IMR-90 (cell line): ENCODE data around the gene CTDP1.

Source experiments
- CEBPB ChIP-seq: IDR thresholded peaks from 2 replicates; pipeline ENCODE4 v1.6.1; 2012; ENCODE audit warnings: low read depth, low read length, improper control_type of control experiment
- CTCF ChIP-seq: conservative IDR thresholded peaks from 2 replicates; pipeline ENCODE4 v1.5.1; 2012; ENCODE audit warnings: mild to moderate bottlenecking, low read depth, low read length, improper control_type of control experiment
- FOS ChIP-seq: fragments of 150-350 bp; IDR thresholded peaks from 2 replicates; pipeline ENCODE4 v1.6.1; 2016; ENCODE audit warnings: low read depth, low read length
- MAFK ChIP-seq: IDR thresholded peaks from 2 replicates; pipeline ENCODE4 v1.6.1; 2012; ENCODE audit warnings: low read depth, low read length, improper control_type of control experiment
- MAZ ChIP-seq: IDR thresholded peaks from 2 replicates; pipeline ENCODE4 v1.6.1; 2012; ENCODE audit warnings: low read depth, mild to moderate bottlenecking, low read length, improper control_type of control experiment, moderate library complexity, borderline replicate concordance
- MXI1 ChIP-seq: IDR thresholded peaks from 2 replicates; pipeline ENCODE4 v1.6.1; 2012; ENCODE audit warnings: low read depth, mild to moderate bottlenecking, low read length, moderate library complexity, borderline replicate concordance
- NFE2L2 ChIP-seq: fragments of 150-350 bp; IDR thresholded peaks from 2 replicates; pipeline ENCODE4 v1.6.1; 2016; ENCODE audit warnings: low read depth, mild to moderate bottlenecking, low read length
- POLR2A ChIP-seq: IDR thresholded peaks from 2 replicates; pipeline ENCODE4 v1.6.1; 2012; ENCODE audit warnings: mild to moderate bottlenecking, low read depth, low read length
- RAD21 ChIP-seq: IDR thresholded peaks from 2 replicates; pipeline ENCODE4 v1.6.1; 2012; ENCODE audit warnings: low read length, improper control_type of control experiment
- RCOR1 ChIP-seq: IDR thresholded peaks from 2 replicates; pipeline ENCODE4 v1.6.1; 2012; ENCODE audit warnings: mild to moderate bottlenecking, low read length, improper control_type of control experiment; ENCODE audit not compliant: insufficient replicate concordance
- RFX5 ChIP-seq: IDR thresholded peaks from 2 replicates; pipeline ENCODE4 v1.8.0; 2012; ENCODE audit warnings: low read depth, mild to moderate bottlenecking, low read length, moderate library complexity
- SMC3 ChIP-seq: fragments of 150-350 bp; IDR thresholded peaks from 2 replicates; pipeline ENCODE4 v1.6.1; 2016; ENCODE audit warnings: low read depth, mild to moderate bottlenecking, antibody characterized with exemption, low read length, moderate library complexity
- USF2 ChIP-seq: fragments of 150-350 bp; IDR thresholded peaks from 2 replicates; pipeline ENCODE4 v1.6.1; 2017; ENCODE audit warnings: mild to moderate bottlenecking, antibody characterized with exemption, low read length, low read depth
- TF ChIP-seq, protein P1 (sequence below): fragments of 150-350 bp; IDR thresholded peaks from 2 replicates; pipeline ENCODE4 v1.6.1; 2016; ENCODE audit warnings: low read depth, mild to moderate bottlenecking, low read length, moderate library complexity, borderline replicate concordance

DNA sequence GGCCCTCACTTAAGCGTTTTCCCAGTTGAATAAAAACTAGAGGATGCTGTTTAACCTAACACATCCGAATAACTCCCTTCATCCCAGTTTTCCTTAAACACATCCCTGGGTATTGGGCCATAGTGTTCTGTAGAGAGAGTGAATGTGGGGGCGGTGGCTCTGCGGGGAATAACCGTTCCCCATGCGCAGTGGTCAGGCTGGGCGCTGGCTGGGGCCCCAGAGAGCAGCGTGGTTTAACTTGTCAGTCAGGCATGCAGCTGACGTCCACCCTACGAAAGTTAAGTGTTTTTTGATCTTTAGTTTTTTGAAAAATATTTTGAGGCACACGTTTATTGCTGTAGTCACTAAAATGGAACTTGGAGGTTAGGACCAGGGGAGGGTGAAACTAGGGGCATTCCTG, 33.7 kb downstream of the CTDP1 start:
- no peak for TF ChIP-seq CTCF
- TF ChIP-seq RAD21: no peak
- TF ChIP-seq SMC3: no peak
- TF ChIP-seq POLR2A: no peak
- no peak for TF ChIP-seq FOS
- no peak for TF ChIP-seq RCOR1
- TF ChIP-seq RFX5: no peak
- no peak for TF ChIP-seq CEBPB
- no peak for TF ChIP-seq MAZ
- no peak for TF ChIP-seq MXI1
- no peak for TF ChIP-seq NFE2L2
- TF ChIP-seq USF2: no peak
- no peak for TF ChIP-seq MAFK
- TF ChIP-seq, protein P1, sequence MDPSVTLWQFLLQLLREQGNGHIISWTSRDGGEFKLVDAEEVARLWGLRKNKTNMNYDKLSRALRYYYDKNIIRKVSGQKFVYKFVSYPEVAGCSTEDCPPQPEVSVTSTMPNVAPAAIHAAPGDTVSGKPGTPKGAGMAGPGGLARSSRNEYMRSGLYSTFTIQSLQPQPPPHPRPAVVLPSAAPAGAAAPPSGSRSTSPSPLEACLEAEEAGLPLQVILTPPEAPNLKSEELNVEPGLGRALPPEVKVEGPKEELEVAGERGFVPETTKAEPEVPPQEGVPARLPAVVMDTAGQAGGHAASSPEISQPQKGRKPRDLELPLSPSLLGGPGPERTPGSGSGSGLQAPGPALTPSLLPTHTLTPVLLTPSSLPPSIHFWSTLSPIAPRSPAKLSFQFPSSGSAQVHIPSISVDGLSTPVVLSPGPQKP: no peak
